Stimulated activated CD8-positive, alpha-beta memory T cell treated with anti-CD3 and anti-CD28 coated beads, Interleukin-15, amount 100 ng/mL, for 1 hour (primary cell): ENCODE results near the gene TRIM73.
"Not testable (repeated sequence)": the region's sequence is repeated elsewhere in the genome, so short reads cannot be mapped to it uniquely, and the experiment has no call there.

ENCODE experiments used
- DNase-seq: peaks from one replicate; pipeline ENCODE4 v3.0.0-alpha.2; 2020; ENCODE audit warnings: low read depth

TRIM73 gene

DNA sequence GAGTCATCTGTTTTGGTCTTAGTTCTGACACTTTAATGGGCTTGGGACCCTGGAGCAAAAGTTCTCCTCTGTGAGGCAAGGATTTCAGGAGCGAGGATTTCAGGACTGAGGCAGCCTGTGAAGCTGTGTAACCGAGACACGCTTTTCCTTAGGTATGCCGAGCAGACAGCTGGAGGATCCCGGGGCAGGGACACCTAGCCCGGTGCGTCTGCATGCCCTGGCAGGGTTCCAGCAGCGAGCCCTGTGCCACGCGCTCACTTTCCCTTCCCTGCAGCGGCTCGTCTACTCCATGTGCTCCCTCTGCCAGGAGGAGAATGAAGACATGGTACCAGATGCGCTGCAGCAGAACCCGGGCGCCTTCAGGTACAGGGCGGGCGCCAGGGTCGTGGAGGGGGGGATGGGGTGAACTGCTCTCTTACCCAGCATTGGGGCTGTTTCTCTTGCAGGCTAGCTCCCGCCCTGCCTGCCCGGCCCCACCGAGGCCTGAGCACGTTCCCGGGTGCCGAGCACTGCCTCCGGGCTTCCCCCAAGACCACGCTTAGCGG, 20.5 kb downstream of the TRIM73 start:
- DNase-seq = not testable (repeated sequence)

DNA sequence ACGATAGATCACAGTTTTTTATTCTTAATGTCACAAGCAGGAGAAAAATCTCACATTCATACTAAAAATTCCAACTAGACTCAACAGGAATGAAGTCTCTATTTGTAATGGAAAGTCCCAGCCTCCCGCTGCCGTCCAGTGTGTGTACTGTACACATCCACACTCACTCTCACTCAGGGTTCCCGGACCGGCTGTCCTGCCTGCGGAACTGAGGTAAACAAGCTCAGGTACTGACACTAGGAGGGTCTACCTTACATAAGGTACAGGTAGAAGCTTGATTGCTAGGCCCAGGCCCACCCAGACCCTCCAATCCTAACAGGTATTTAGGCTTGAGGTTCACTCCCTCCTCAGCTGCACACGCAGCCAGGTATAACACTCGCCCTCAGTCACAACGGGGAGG, 21.4 kb downstream of the TRIM73 start:
- not testable (repeated sequence) for DNase-seq

DNA sequence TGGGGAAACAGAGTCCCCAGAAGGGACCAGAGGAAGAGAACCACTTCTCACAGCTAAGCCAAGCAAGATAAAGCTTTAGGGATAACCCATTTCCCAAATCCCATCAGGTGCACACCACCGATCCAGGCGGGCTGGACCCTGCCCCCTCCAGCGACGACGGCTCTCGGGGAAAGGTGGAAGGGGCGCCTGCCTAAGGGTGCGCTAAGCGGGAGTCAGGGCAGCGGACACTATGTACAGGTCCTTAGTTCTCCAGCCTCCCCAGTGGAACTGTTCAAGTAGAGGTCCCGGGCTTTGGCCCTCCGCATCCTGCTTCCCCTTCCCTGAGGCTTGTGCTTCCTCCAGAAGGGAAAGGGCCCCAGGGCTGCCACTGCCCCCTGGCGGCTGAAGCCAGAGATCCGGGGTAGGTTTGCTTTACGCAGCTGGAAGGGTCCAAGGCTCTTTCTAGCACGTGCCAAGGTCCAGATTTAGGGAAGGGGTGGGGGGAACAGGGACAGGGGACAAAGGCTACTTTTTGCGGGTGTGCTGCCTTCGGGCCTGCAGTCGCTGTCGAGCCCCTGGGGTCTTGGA, 22.9 kb downstream of the TRIM73 start:
- DNase-seq = not testable (repeated sequence)

DNA sequence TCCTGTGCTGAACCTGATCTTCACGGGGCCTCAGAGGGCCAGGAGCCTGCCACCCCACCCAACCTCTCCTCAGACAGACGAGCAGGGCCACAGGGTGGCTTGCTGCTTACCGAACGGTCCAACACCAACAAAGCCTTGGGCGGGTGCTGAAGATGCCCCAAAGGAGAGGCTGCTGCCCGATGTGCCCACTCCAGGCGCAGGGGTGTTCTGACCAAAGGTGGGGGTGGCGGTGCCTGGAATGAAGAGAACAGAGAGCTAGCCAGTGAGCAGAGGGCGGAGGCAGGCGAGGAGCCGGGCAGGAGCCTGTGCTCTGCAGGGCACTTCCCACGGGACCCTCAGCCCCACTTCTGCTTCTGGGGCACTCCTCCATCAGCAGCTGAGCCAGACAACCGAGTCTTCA, 23.8 kb downstream of the TRIM73 start:
- DNase-seq = not testable (repeated sequence)

DNA sequence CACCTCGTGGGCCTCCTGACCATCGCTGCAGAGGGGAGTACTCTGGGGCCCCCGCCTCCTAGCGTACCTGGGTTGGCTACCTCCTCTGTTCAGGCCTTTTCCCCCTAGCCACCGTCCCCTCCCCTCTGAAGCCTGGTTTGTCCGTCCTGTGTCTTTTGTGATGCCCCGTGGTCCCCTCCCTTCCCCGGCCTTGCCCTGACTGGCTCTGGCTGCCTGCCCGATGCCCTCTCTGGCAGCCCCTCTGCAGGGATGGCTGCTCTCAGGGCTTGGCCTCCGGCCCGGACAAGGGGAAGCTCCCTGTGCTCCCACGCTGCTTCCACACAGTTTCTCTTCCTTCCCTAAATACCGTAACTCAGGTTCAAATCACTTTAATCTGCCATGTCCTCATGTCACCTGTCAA, 24.3 kb downstream of the TRIM73 start:
- not testable (repeated sequence) for DNase-seq

DNA sequence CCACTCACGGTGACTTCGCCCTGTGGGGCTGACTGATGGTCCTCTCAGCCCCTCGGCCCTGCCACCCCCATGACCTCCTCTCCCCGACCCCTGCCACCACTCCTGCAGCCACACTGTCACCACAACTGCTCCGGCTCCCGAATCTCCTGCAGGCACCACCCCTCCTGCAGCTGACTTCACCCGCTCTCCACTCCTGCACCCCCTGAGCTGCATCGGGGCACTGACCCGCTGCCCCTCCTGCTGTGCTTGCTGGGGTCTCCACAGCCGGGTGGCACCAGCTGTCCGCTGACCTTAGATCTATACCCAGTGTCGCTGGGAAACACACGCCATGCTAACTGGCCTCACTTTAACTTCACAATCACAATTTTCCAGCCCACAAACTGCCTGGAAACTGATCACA, 24.7 kb downstream of the TRIM73 start:
- DNase-seq = not testable (repeated sequence)

DNA sequence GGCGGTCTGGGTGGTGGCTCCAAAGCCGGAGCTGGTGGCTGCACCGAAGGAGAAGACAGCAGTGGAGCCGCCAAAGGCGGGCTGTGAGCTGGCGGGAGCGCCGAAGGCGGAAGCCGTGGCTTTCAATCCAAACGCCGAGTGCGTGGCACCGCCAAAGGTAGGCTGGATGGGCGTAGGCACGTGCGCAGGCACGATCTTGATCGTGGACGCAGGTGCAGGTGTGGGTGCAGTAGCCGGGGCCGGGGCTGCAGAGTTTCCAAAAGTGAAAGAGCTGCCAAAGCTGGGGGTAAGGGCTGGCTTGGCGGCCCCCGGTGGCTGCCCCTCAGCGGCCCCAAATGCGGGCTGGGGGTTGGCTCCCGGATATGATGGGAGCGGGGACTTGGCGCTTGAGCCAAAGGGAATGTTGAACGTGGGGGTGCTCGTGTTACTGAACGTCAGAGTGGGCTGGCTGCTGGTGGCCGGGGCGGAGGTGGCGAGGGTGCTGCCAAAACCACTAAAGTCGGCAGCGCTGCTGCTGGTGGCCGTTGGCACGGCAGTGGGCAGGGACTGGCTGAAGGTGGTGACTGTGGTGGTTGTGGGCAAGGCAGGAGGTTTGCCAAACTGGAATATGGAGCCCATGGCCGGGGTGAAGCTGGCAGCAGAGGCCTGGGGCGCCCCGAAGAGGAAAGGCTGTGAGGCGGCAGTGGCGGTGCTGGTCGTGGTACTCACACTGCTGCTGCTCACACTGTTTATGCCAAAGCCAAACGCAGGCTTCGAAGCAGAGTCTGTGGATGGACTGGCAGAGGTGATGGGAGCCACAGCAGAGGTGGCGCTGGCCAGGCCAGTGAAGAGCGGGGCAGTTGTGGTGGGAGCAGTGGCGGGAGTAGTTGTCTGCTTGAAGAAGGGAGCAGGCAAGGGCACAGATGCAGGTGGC, 26.6 kb downstream of the TRIM73 start:
- DNase-seq = not testable (repeated sequence)

DNA sequence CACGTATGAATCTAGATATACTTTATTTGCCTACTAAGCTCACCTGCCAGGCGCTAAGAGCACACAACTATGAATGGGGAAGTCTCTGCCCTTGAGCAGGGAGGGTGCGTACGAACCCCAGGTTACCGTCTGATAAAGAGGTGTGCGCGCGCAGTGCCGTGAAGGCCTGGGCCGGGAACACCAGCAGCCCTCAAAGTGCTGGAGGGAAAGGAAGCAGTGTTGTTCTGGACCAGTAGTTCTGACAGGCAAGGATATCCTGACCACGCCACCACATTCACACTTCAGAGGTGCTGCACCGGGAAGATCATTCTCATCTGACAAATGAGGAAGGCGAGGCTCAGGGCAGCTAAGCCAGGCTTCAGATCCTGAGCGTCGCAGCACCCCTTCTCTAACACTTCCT, 28.1 kb downstream of the TRIM73 start:
- DNase-seq = not testable (repeated sequence)

DNA sequence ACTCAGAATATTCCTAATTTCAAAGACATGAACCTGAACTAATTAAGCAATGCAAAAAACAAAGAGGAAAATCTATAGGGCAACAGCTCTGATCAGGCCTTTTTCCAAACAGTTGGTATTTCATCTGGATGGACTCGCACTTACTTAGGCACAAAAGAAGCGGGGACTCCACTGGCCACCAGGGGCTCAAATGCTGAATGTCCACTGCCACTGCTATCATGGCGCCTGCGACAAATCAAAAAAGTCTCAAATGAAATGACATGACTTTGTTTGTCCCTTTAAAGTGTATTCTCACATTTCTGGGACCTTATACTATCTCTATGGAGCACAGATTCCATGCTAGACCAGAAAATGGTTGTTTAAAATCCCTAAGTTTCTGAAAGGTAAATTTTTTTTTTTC, 43.6 kb downstream of the TRIM73 start:
- not testable (repeated sequence) for DNase-seq

DNA sequence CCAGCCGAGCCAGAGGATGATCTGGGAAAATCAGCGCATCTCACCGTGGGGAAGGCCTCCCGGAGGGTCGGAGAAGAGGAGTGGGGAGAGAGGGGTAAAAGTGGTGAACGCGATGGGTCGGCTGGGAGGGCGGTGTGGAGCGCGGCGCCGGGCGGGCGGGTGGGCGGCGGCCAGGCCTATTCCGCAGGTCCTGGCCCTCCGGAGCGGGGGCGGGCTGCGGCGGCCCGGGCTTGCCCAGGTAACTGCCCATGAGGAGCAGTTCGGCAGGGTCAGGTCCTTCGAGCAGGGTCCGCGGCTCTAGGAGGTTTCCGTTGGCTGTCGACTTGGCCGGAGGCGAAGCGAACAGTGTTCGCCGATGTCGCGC, 46.7 kb downstream of the TRIM73 start:
- not testable (repeated sequence) for DNase-seq

DNA sequence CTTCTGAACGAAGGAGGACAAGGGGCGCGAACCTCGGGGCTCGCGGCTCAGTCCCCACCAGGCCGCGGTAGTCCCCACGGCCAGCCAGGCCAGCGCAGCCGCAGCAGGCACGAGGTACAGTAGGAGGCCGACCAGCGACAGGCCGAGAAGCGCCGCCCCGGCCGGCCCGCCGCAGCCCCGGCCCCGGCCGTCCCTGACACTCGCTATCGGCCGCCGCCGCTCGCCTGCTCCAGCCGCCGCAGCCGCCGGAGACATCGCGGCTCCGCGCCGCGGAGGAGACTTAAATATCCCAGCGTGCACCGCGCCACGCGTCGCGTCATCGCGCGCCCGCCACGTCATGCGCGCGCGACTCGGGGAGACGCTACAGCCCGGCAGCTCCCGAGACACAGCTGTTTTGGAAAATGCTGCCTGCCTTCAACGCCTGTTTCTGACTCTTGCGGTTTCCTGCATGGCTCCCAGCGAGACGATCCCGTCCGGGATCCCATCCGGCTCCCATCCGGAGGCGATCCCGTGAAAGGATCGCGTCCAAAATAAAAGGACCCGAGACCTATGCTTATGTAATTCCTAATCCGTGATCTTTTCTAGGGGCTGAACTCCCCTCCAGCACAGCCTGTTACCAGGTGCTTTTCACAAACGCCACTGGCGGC, 47.2 kb downstream of the TRIM73 start:
- not testable (repeated sequence) for DNase-seq

DNA sequence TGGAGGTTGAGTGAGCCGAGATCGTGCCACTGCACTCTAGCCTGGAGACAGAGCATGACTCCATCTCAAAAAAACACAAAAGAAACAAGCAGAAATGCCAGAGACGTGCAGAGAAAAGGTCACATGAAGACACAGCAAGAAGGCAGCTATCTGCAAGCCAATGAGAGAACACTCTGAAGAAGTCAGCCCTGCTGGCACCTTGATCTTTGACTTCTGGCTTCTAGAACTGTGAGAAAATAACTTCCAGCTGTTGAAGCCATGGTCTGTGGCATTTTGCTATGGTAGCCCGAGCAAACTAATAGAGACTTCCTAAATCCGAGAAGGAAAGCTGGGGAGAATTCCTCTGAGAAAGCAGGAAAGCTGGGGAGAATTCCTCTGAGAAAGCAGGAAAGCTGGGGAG, 54.5 kb downstream of the TRIM73 start:
- not testable (repeated sequence) for DNase-seq

DNA sequence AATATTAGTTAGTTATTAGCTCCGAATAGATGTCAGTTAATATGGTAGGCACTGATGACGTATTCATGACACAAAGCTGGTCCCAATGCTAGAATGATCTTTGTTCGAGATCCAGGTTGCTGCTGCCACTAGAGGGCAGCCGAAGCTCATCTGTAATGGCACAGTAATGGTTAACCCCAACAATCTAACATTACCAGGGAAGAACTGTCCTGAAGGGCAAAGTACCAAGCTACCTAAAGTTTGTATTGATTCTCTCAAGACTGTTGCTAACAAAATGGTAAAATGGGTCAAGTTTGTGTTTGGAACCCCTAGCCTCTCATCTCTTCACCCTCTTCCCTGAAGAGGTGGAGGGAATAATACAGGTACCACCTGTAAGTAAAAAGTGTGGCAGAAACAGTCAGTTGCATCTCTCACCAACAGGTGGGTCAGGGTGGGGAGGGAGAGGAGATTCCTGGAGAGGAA, 57.1 kb downstream of the TRIM73 start:
- DNase-seq = not testable (repeated sequence)
